Aorta (tissue), 5 donors: ENCODE results near the gene IGF1R. TPM values are rescaled to one million over a fixed set of nuclear protein-coding genes. Genes with fewer than 3 reads are reported as not detected.
A peak's percentile ranks its signal among the peaks of the same experiment; 100 is the strongest.
"Not testable (repeated sequence)": the region's sequence is repeated elsewhere in the genome, so short reads cannot be mapped to it uniquely, and the experiment has no call there.

Experiments used
- ATAC-seq: fragments of 200-7000 bp; cut with Tn5 transposase; one replicate; pipeline ENCODE4 v1.9.1; 2022; ENCODE audit warnings: moderate library complexity; ENCODE audit not compliant: low FRiP score
- DNase-seq, 2 donors: peaks; one replicate each; pipeline ENCODE4 v3.0.0-alpha.2; 2020
- H3K27ac ChIP-seq, 2 donors: one replicate each; pipeline ENCODE4 v1.5.1; 2013; ENCODE audit warnings: low read length in 2 of 2, mild to moderate bottlenecking in 2 of 2, moderate library complexity in 2 of 2, control low read depth in 1 of 2, inconsistent platforms in 1 of 2, low read depth in 1 of 2
- H3K27me3 ChIP-seq, 2 donors: one replicate each; pipeline ENCODE4 v1.6.1; 2013; ENCODE audit warnings: control low read depth in 1 of 2, low read length in 1 of 2, mild to moderate bottlenecking in 1 of 2, moderate library complexity in 1 of 2; ENCODE audit not compliant: insufficient read depth in 2 of 2, control insufficient read depth in 1 of 2
- H3K36me3 ChIP-seq, 2 donors: one replicate each; pipeline ENCODE4 v1.6.1; 2013; ENCODE audit warnings: control low read depth in 1 of 2, low read length in 1 of 2, mild to moderate bottlenecking in 1 of 2; ENCODE audit not compliant: insufficient read depth in 2 of 2, control insufficient read depth in 1 of 2
- H3K4me1 ChIP-seq, 2 donors: one replicate each; pipeline ENCODE4 v1.6.1; 2013; ENCODE audit warnings: low read length in 2 of 2, control low read depth in 1 of 2, mild to moderate bottlenecking in 1 of 2, moderate library complexity in 1 of 2; ENCODE audit not compliant: insufficient read depth in 2 of 2, control insufficient read depth in 1 of 2
- H3K4me3 ChIP-seq, 2 donors: one replicate each; pipeline ENCODE4 v1.5.1; 2013; ENCODE audit warnings: low read length in 2 of 2, control low read depth in 1 of 2, mild to moderate bottlenecking in 1 of 2
- H3K9me3 ChIP-seq: one replicate; pipeline ENCODE4 v1.6.1; 2013; ENCODE audit warnings: mild to moderate bottlenecking, low read length; ENCODE audit not compliant: control insufficient read depth
- WGBS, 2 donors: extraction: QIAGEN DNeasy Blood & Tissue Kit; methylation state at CpG; one replicate each; pipeline ENCODE4 v1.1.7; 2013; 5-methylcytosine and 5-hydroxymethylcytosine counted together
- intact Hi-C, 2 donors: fragments of 100-400 bp; cut with DNase I; formaldehyde crosslinking; loops; one replicate each; pipeline versions ENCODE4 v1.14.2 to v1.15.0; 2022
- polyA plus RNA-seq, 2 donors: library from polyadenylated mRNA; stranded (reverse); fragments of 200-250 nt; gene quantifications; one replicate each; pipeline ENCODE4 v1.2.3, GENCODE V29; 2013
- total RNA-seq, 2 donors: library from RNA; stranded (reverse); fragmentation: NEBNext Ultra II Directional; extraction: Animal tissue kit (Norgen Biotek cat#: 25700); gene quantifications; one replicate each; pipeline ENCODE4 v1.2.1, GENCODE V29; 2021
- donor health status: healthy with polysubstance abuse.
- donor health status: Bipolar disorder and iron deficiency.
- donor health status: DM: no; HTN: no; CAD: no.
- donor health status: DM: no; HTN: no; CAD: no.
- donor health status: DM: yes; HTN: yes; CAD: no.

The IGF1R gene
- total and polyA plus RNA-seq, 4 donors: 7.5 to 137 (median 50.7) TPM

GRCh38 chr15:98959640-98960007 is 311.3 kb downstream of the IGF1R start:
- no peaks in the 10 kb centered on the region for H3K4me1 ChIP-seq
- no peaks in the 10 kb centered on the region for H3K27me3 ChIP-seq
- no peak overlapping the region for H3K27ac ChIP-seq
- H3K9me3 ChIP-seq: no peaks in the 10 kb centered on the region
- ATAC-seq: no peak
- intact Hi-C loops: loop anchor here in 1 of 2 donors (5.0 kb wide), 1 partner anchor 98 kb away; no protein-coding TSS in a partner anchor
- no peak for DNase-seq
- 86 to 88% methylated on average over 3 of the region's 3 CpGs for WGBS, 2 donors
- no peak overlapping the region for H3K4me3 ChIP-seq
- H3K36me3 ChIP-seq: peaks cover 0 to 12% of the 10 kb centered on the region in 2 donors

DNA sequence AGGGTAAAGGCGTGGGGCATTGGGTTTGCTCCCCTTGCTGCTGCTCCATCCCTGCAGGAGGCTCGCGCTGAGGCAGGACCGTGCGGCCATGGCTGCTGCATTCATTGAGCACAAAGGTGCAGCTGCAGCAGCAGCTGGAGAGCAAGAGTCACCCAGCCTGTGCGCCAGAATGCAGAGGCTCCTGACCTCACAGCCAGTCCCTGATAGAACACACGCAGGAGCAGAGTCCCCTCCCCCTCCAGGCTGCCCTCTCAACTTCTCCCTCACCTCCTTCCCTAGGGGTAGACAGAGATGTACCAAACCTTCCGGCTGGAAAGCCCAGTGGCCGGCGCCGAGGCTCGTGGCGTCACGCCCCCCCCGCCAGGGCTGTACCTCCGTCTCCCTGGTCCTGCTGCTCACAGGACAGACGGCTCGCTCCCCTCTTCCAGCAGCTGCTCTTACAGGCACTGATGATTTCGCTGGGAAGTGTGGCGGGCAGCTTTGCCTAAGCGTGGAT is 312.3 kb downstream of the IGF1R start:
- intact Hi-C loops: no loop called here
- peaks cover 0 to 12% of the 10 kb centered on the region in 2 donors for H3K36me3 ChIP-seq
- DNase-seq (peak in 1 of 2 donors; percentile 69), ATAC-seq (no peak)
- no peak overlapping the region for H3K4me3 ChIP-seq
- H3K9me3 ChIP-seq: no peaks in the 10 kb centered on the region
- no peaks in the 10 kb centered on the region for H3K4me1 ChIP-seq
- H3K27ac ChIP-seq: no peak overlapping the region
- 93 to 96% methylated on average over 21 of the region's 21 CpGs for WGBS, 2 donors
- H3K27me3 ChIP-seq: no peaks in the 10 kb centered on the region

DNA sequence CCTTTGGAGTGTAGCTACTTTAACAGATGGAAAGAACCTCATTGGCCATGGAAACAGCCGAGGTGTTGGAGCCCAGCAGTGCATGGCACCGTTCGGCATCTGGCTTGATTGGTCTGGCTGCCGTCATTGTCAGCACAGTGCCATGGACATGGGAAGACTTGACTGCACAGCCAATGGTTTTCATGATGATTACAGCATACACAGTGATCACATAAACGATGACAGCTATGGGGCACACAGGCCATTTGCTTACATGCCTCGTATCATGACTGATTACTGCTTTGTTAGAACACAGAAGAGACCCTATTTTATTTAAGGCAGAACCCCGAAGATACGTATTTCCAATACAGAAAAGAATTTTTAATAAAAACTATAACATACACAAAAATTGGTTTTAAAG is 315.1 kb downstream of the IGF1R start:
- Histone ChIP-seq H3K27me3 (no peaks in the 10 kb centered on the region), H3K4me1 (no peaks in the 10 kb centered on the region), H3K36me3 (peaks cover 0 to 9% of the 10 kb centered on the region in 2 donors), H3K4me3 (no peak overlapping the region), H3K27ac (no peak overlapping the region), H3K9me3 (no peaks in the 10 kb centered on the region)
- DNase-seq (no peak), ATAC-seq (no peak)
- 94% methylated on average over 8 of the region's 8 CpGs for WGBS, 2 donors
- intact Hi-C loops: no loop called here

DNA sequence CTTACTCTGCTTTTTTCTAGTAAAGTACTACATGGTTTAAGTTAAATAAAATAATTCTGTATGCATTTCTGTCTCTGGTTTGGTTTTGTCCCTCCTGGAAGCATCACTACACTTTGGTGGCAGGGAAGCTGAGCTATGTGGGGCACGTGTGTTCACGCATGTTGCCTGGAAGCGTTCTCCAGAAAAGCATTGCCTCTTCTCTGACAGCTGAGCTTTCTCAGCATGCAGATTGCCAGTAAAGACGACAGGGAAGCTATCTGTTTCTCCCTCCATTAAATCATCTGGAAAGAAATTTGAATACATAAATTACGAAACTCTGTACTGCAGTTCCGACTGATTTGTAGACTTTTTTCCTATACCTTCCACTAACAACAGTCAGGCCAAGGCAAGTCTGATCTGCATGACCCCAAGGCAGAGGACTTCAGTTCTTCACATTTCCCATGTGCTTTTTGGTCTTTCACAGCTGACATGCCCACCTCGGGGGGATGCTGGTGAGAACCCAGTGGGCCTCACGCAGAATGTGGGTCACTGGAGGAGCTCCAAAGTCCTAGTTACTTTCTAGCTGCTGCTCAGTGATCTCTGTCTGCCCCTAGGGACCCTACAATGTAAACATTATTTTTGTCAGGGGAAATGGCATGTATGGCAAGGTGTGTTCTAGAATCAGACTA is 316.3 kb downstream of the IGF1R start:
- WGBS, 2 donors: 70 to 79% methylated on average over 8 of the region's 8 CpGs
- H3K27ac ChIP-seq: no peak overlapping the region
- H3K27me3 ChIP-seq: no peaks in the 10 kb centered on the region
- DNase-seq: no peak
- H3K4me1 ChIP-seq: no peaks in the 10 kb centered on the region
- H3K4me3 ChIP-seq: no peak overlapping the region
- no peak for ATAC-seq
- peaks cover 0 to 8% of the 10 kb centered on the region in 2 donors for H3K36me3 ChIP-seq
- intact Hi-C loops: no loop called here
- H3K9me3 ChIP-seq: no peaks in the 10 kb centered on the region

GRCh38 chr15:98965134-98965491 is 316.8 kb downstream of the IGF1R start:
- H3K27me3 ChIP-seq, intact Hi-C loops, H3K27ac ChIP-seq, H3K4me1 ChIP-seq, H3K9me3 ChIP-seq, ATAC-seq, H3K4me3 ChIP-seq, H3K36me3 ChIP-seq, DNase-seq: not testable (repeated sequence)
- 91 to 92% methylated on average over 4 of the region's 4 CpGs for WGBS, 2 donors

DNA sequence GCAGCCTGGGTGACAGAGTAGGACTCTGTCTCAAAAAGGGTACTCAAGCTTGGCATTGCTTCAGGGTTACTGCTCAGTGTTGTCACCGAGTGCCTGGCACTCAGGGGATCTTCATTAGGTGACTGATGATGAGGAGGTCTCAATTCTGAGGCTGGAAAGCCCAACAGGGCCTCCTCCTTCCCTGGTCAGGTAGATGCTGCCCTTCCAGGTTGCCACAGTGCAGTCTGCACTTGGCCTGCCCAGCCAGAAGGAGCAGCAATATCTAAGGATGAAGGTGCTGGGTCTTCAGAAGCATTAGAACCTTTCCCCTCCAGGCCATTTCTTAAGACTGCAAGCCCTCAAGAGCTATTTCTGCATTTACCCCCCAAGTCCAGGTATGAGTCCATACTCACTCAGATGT is 317.3 kb downstream of the IGF1R start:
- no peaks in the 10 kb centered on the region for H3K27me3 ChIP-seq
- H3K27ac ChIP-seq: no peak overlapping the region
- intact Hi-C loops: no loop called here
- WGBS, 2 donors: 88 to 93% methylated on average over 1 of the region's 1 CpG
- H3K9me3 ChIP-seq: no peaks in the 10 kb centered on the region
- no peak overlapping the region for H3K4me3 ChIP-seq
- DNase-seq (peak in 1 of 2 donors; percentile 53), ATAC-seq (no peak)
- no peaks in the 10 kb centered on the region for H3K4me1 ChIP-seq
- peaks cover 0 to 8% of the 10 kb centered on the region in 2 donors for H3K36me3 ChIP-seq

DNA sequence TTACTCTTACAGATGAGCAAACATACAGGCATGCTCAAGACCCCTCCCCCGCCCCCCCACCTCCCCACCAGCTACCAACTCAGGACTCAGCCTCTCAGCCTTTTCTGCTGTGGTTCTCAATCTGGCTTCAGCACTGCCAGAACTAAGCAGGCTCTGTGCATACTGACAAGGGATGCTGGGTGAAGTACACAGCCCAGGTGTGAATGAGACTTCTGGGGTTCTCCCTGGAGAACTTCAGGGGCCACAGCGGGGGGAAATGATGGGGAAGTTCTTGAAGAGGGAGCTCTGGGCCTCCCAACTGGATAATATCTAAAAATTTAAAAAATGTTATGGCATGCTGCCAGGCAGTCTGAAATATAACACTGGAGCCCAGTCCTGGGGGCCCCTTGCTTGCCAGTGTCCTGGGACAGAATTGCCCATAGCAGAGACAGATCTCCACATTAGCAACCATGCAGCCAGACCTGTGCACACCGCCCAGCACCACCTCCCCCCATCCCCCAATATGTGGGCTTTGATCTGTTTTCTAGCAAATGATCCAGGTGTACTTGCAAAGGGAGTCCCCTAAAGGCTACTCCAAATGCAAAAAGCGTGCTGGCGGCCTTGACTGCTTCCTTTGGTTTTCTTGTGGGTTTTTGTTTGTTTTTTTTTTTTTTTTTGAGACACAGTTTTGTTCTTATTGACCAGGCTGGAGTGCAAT is 317.9 kb downstream of the IGF1R start:
- DNase-seq (no peak), ATAC-seq (no peak)
- Histone ChIP-seq H3K9me3 (no peaks in the 10 kb centered on the region), H3K4me1 (no peaks in the 10 kb centered on the region), H3K4me3 (no peak overlapping the region), H3K36me3 (peaks cover 0 to 6% of the 10 kb centered on the region in 2 donors), H3K27ac (no peak overlapping the region), H3K27me3 (no peaks in the 10 kb centered on the region)
- 60% methylated on average over 5 of the region's 5 CpGs for WGBS, 2 donors
- intact Hi-C loops: no loop called here

DNA sequence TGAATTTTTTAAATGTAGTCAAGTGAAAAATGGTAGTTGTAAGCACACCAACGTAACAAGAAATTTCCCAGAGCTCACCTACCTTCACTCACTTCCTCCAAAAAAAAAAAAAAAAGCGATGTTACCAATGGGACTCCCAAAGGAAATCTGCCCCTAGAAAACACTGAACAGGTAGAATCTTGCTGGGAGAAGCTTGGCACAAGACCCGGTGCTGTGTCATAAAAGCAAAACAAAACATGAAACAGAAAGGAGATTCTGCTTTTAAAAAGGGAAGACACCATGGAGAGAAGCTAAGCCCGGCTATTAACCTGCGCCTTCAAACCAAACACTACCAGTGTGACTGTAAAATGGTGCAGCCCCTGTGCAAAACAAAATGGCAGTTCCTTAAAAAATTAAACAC is 318.8 kb downstream of the IGF1R start:
- intact Hi-C loops: no loop called here
- peaks cover 0 to 2% of the 10 kb centered on the region in 2 donors for H3K36me3 ChIP-seq
- H3K27me3 ChIP-seq: no peaks in the 10 kb centered on the region
- no peak overlapping the region for H3K4me3 ChIP-seq
- WGBS, 2 donors: 90 to 91% methylated on average over 5 of the region's 5 CpGs
- H3K9me3 ChIP-seq: no peaks in the 10 kb centered on the region
- H3K4me1 ChIP-seq: no peaks in the 10 kb centered on the region
- H3K27ac ChIP-seq: no peak overlapping the region
- no peak for DNase-seq
- no peak for ATAC-seq

- 93 to 94% methylated on average over 5 of the region's 5 CpGs for WGBS, 2 donors
- Histone ChIP-seq H3K4me3 (no peak overlapping the region), H3K36me3 (no peaks in the 10 kb centered on the region), H3K9me3 (no peaks in the 10 kb centered on the region), H3K27ac (no peak overlapping the region), H3K4me1 (no peaks in the 10 kb centered on the region), H3K27me3 (no peaks in the 10 kb centered on the region)
- ATAC-seq (no peak), DNase-seq (no peak)
- intact Hi-C loops: no loop called here
Measured at GRCh38 chr15:98967916-98968315, 319.6 kb downstream of the IGF1R start.
